ENCODE results near the gene ITM2C.

Gene ITM2C, protein sequence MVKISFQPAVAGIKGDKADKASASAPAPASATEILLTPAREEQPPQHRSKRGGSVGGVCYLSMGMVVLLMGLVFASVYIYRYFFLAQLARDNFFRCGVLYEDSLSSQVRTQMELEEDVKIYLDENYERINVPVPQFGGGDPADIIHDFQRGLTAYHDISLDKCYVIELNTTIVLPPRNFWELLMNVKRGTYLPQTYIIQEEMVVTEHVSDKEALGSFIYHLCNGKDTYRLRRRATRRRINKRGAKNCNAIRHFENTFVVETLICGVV

GRCh38 chr2:230864605-230865306 lies at the start of gene ITM2C:
Gene ITM2C (plus strand): TSS chr2:230864942. CDS start chr2:230865026, 84 bp downstream.
- DNase-seq (ENCODE audit: extremely low read depth in 1 of 2, low read depth in 1 of 2): peak; percentile 38 to 62

DNA sequence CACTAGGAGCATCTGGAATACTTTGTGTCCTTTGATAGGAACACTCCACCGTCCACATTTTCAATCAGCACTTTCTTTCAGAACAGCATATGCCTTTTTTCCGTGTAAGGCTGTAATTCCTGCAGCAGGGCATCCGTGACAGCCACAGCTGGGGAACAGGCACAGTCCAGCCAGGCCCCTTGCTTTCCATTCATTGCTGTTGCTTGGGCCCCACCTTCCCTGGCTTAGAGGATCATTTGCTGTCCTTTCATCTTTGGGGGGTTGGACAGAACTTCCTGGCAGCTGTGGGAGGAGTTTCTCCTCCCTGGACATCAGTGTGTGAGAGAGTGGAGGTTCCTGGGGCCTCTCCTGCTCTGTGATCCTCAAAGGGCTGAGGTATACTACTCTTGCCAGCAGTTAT lies 49.7 kb upstream of the ITM2C start:
- DNase-seq (ENCODE audit: extremely low read depth in 1 of 2, low read depth in 1 of 2): no peak

- no peak for DNase-seq (ENCODE audit: extremely low read depth in 1 of 2, low read depth in 1 of 2)
Measured at GRCh38 chr2:230816735-230817134, 48.0 kb upstream of the ITM2C start.

DNA sequence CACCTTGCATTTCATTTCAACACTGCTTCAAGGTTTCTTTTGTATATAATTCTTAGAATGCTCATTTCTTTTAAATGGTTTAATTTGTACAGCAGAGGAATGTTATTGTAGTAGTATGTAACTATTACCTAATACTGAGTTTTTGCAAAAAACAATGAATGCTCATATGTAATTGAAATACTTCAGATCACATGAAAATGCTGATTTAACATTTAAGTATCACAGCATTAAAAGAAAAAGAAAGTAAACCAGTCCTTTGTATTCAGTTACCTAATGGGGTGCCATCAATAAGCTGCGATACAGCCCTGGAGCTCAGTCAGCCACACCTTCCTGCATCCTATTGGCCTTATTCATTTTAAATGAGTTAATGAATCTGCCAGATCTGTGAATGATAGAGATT lies 45.3 kb upstream of the ITM2C start:
- DNase-seq (ENCODE audit: extremely low read depth in 1 of 2, low read depth in 1 of 2): no peak

- no peak for DNase-seq (ENCODE audit: extremely low read depth in 1 of 2, low read depth in 1 of 2)
Measured at GRCh38 chr2:230821261-230821990, 43.3 kb upstream of the ITM2C start.

DNA sequence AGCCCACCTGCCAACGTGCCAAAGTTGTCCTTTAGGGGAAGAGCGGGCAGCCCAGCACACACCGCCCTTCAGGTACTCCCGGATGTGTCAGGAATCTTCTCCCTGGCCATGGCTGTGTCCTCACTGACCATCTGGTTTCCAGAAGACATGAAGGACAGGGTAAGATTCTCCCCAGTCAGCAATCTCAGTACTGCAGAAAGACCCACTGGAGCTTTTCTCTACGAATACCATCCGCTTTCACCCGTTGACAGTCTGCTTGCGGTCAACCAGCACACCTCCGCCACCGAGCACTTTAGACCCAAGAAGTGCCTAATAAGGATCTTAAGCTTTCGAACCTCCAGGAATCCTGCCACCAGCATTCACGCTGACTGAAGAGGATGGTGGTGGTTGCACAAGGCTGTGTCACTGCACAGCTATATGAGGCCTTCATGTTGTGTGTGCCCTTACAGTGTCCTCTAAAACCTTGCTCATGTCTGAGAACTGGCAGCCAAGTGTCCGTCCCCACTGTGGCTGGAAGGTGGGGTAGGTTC lies 42.7 kb upstream of the ITM2C start:
- no peak for DNase-seq (ENCODE audit: extremely low read depth in 1 of 2, low read depth in 1 of 2)

- DNase-seq (ENCODE audit: extremely low read depth in 1 of 2, low read depth in 1 of 2): no peak
Measured at GRCh38 chr2:230823264-230823964, 41.3 kb upstream of the ITM2C start.

- peak in 1 of 2 donors; percentile 9 for DNase-seq (ENCODE audit: extremely low read depth in 1 of 2, low read depth in 1 of 2)
Measured at GRCh38 chr2:230824406-230824978, 40.2 kb upstream of the ITM2C start.

DNA sequence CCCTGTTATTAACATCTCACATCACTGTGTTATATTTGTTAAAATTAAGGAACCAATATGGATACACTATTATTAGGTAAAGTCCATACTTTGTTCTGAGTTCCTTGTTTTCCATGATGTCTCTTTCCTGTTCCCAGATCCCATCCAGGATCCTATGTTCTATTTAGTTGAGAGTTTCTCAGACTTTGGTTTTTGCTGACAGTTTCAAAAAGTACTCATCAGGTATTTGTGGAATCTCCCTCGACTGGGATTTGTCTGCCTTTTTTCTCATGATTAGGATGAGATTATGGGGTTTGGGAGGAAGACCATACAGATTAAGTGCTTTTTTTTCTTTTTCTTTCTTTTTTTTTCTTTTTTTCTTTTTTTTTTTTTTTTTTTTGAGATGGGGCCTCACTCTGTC lies 39.4 kb upstream of the ITM2C start:
- DNase-seq (ENCODE audit: extremely low read depth in 1 of 2, low read depth in 1 of 2): no peak

- no peak for DNase-seq (ENCODE audit: extremely low read depth in 1 of 2, low read depth in 1 of 2)
Measured at GRCh38 chr2:230827774-230828271, 36.9 kb upstream of the ITM2C start.

- no peak for DNase-seq (ENCODE audit: extremely low read depth in 1 of 2, low read depth in 1 of 2)
Measured at GRCh38 chr2:230828272-230828961, 36.3 kb upstream of the ITM2C start.

GRCh38 chr2:230829293-230829692 lies 35.4 kb upstream of the ITM2C start:
- DNase-seq (ENCODE audit: extremely low read depth in 1 of 2, low read depth in 1 of 2): no peak

DNA sequence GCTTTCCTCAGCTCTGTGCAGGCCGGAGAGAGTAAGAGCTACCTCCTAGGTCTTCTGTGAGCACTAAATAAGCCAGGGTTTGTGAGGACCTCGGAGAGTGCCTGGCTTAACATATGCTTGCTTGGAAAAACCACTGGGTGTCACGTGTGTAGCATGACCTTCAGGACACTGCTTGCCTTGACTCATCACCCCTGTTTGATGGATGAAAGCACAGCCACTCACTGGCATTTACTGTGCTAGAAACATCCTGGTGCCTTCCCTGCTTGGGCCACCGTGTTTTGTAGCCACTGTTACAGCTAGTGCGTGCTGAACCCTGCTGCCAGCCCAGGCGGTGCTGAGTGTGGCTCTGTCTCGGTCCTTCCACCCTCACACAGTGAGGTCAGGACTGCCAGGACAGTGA lies 34.8 kb upstream of the ITM2C start:
- DNase-seq (ENCODE audit: extremely low read depth in 1 of 2, low read depth in 1 of 2): no peak

- DNase-seq (ENCODE audit: extremely low read depth in 1 of 2, low read depth in 1 of 2): no peak
Measured at GRCh38 chr2:230830428-230830827, 34.3 kb upstream of the ITM2C start.

GRCh38 chr2:230840301-230840700 lies 24.4 kb upstream of the ITM2C start:
- no peak for DNase-seq (ENCODE audit: extremely low read depth in 1 of 2, low read depth in 1 of 2)

DNA sequence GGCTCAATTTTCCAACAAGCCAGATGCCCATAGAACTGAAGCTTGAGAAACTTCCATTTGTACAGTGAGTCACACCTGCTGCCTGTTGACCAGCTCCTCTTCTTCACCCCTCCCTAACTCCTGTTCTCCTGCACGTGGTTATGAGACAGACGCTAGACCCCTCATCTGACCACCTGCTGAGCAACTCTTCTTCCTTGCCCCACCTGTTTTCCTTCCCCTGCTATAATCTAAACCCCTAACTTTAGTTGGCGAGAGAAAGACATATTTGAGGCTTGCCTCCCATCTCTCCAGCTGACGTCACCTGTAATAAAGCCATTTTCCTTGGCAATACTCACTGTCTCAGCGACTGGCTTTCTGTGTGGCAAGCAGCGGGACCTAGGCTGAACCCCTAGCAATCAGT lies 22.3 kb upstream of the ITM2C start:
- no peak for DNase-seq (ENCODE audit: extremely low read depth in 1 of 2, low read depth in 1 of 2)

- no peak for DNase-seq (ENCODE audit: extremely low read depth in 1 of 2, low read depth in 1 of 2)
Measured at GRCh38 chr2:230843132-230843531, 21.6 kb upstream of the ITM2C start.

GRCh38 chr2:230846360-230846759 lies 18.4 kb upstream of the ITM2C start:
- no peak for DNase-seq (ENCODE audit: extremely low read depth in 1 of 2, low read depth in 1 of 2)

GRCh38 chr2:230847883-230848388 lies 16.8 kb upstream of the ITM2C start:
- peak; percentile 74 to 88 for DNase-seq (ENCODE audit: extremely low read depth in 1 of 2, low read depth in 1 of 2)

All from activated CD8-positive, alpha-beta memory T cell treated with anti-CD3 and anti-CD28 coated beads for 1 hour (primary cell).